Upper lobe of right lung (tissue), 1 donor: ENCODE data around the gene ZNF292. TPM values are rescaled to one million over a fixed set of nuclear protein-coding genes. Genes with fewer than 3 reads are reported as not detected.

Experiments
- ATAC-seq: fragments of 200-7000 bp; cut with Tn5 transposase; one replicate; pipeline ENCODE4 v1.9.1; 2020; ENCODE audit warnings: mild to moderate bottlenecking, moderate library complexity
- DNase-seq: peaks from one replicate; pipeline ENCODE4 v3.0.0-alpha.2; 2020
- H3K27ac ChIP-seq: fragments of 200-600 bp; one replicate; pipeline ENCODE4 v1.8.0; 2022
- H3K27me3 ChIP-seq: fragments of 200-600 bp; one replicate; pipeline ENCODE4 v1.8.0; 2022; ENCODE audit warnings: mild to moderate bottlenecking
- H3K36me3 ChIP-seq: fragments of 200-600 bp; one replicate; pipeline ENCODE4 v1.8.0; 2022
- H3K4me1 ChIP-seq: fragments of 200-600 bp; one replicate; pipeline ENCODE4 v1.8.0; 2022
- H3K4me3 ChIP-seq: fragments of 200-600 bp; one replicate; pipeline ENCODE4 v1.8.0; 2022; ENCODE audit warnings: mild to moderate bottlenecking
- H3K9me3 ChIP-seq: fragments of 200-600 bp; one replicate; pipeline ENCODE4 v1.8.0; 2022
- intact Hi-C: fragments of 100-400 bp; cut with DNase I; formaldehyde crosslinking; loops from one replicate; pipeline ENCODE4 v1.11.0; 2022
- total RNA-seq: library from RNA; stranded (reverse); fragmentation: NEBNext Ultra II Directional; extraction: Animal tissue kit (Norgen Biotek cat#: 25700); gene quantifications from one replicate; pipeline ENCODE4 v1.2.1, GENCODE V29; 2021
- TF ChIP-seq, protein P1 (sequence below): fragments of 200-600 bp; IDR thresholded peaks from one replicate; pipeline ENCODE4 v1.8.0; 2022; ENCODE audit warnings: antibody characterized with exemption
- donor health status: DM: no; HTN: yes; CAD: no; lungs with severe emphysema.

ZNF292 gene
- total RNA-seq, 1 donor from 2014 or later, result 34.0 TPM

DNA sequence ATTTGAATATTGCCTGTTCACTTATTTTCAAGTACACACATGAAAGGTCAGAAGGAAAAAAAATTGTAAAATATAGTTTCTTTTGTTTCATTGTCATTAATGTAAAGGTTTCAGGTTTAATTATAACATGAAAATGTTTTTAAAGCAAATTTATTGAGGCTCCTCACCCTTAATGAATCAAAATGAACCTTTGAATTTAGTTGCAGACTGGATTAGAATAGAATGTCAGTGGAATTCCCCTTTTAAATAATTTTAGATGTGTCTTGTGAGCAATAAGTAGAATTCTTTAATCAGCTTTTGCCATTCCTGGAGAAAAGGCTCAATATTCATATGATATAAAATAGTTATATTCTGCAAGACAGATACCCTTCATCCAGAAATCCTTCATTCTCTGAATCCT, 96.4 kb downstream of the ZNF292 start:
- peaks cover 71% of the 10 kb centered on the region for H3K36me3 ChIP-seq
- H3K4me1 ChIP-seq, result no peaks in the 10 kb centered on the region
- DNase-seq (no peak), ATAC-seq (no peak)
- no peak overlapping the region for H3K4me3 ChIP-seq
- no peaks in the 10 kb centered on the region for H3K9me3 ChIP-seq
- TF ChIP-seq, protein P1, sequence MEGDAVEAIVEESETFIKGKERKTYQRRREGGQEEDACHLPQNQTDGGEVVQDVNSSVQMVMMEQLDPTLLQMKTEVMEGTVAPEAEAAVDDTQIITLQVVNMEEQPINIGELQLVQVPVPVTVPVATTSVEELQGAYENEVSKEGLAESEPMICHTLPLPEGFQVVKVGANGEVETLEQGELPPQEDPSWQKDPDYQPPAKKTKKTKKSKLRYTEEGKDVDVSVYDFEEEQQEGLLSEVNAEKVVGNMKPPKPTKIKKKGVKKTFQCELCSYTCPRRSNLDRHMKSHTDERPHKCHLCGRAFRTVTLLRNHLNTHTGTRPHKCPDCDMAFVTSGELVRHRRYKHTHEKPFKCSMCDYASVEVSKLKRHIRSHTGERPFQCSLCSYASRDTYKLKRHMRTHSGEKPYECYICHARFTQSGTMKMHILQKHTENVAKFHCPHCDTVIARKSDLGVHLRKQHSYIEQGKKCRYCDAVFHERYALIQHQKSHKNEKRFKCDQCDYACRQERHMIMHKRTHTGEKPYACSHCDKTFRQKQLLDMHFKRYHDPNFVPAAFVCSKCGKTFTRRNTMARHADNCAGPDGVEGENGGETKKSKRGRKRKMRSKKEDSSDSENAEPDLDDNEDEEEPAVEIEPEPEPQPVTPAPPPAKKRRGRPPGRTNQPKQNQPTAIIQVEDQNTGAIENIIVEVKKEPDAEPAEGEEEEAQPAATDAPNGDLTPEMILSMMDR, result no peak
- H3K27me3 ChIP-seq, result no peaks in the 10 kb centered on the region
- H3K27ac ChIP-seq, result no peak overlapping the region
- intact Hi-C loops, result loop anchor here (10.0 kb wide), 1 partner anchor 117 kb away; no protein-coding TSS in a partner anchor

GRCh38 chr6:87257046-87257445, 101.7 kb downstream of the ZNF292 start:
- TF ChIP-seq, protein P1, result no peak
- Histone ChIP-seq H3K27ac (no peak overlapping the region), H3K9me3 (no peaks in the 10 kb centered on the region), H3K4me3 (no peak overlapping the region), H3K36me3 (peaks cover 42% of the 10 kb centered on the region), H3K27me3 (no peaks in the 10 kb centered on the region), H3K4me1 (no peaks in the 10 kb centered on the region)
- no peak for ATAC-seq
- intact Hi-C loops, result loop anchor here (10.0 kb wide), 1 partner anchor 122 kb away; no protein-coding TSS in a partner anchor
- DNase-seq, result no peak

DNA sequence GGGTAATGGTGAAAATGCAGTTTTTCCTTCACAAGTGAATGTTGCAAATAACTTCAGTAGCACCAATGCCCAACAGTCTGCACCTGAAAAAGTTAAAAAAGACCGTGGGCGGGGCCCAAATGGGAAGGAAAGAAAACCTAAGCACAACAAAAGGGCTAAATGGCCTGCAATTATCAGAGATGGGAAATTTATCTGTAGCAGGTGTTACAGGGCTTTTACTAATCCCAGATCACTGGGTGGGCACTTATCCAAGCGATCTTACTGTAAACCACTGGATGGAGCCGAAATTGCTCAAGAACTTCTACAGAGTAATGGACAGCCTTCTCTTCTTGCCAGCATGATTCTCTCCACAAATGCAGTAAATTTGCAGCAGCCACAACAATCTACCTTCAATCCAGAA, 102.2 kb downstream of the ZNF292 start:
- Histone ChIP-seq H3K9me3 (no peaks in the 10 kb centered on the region), H3K4me1 (no peaks in the 10 kb centered on the region), H3K27ac (no peak overlapping the region), H3K27me3 (no peaks in the 10 kb centered on the region), H3K4me3 (no peak overlapping the region), H3K36me3 (peaks cover 38% of the 10 kb centered on the region)
- intact Hi-C loops, result loop anchor here (10.0 kb wide), 1 partner anchor 123 kb away; no protein-coding TSS in a partner anchor
- DNase-seq (no peak), ATAC-seq (no peak)
- TF ChIP-seq, protein P1, result no peak

GRCh38 chr6:87257975-87258374, 102.6 kb downstream of the ZNF292 start:
- TF ChIP-seq, protein P1, result no peak
- DNase-seq (no peak), ATAC-seq (no peak)
- Histone ChIP-seq H3K9me3 (no peaks in the 10 kb centered on the region), H3K4me3 (no peak overlapping the region), H3K36me3 (peaks cover 37% of the 10 kb centered on the region), H3K4me1 (no peaks in the 10 kb centered on the region), H3K27me3 (no peaks in the 10 kb centered on the region), H3K27ac (no peak overlapping the region)
- intact Hi-C loops, result loop anchor here (10.0 kb wide), 1 partner anchor 123 kb away; no protein-coding TSS in a partner anchor

DNA sequence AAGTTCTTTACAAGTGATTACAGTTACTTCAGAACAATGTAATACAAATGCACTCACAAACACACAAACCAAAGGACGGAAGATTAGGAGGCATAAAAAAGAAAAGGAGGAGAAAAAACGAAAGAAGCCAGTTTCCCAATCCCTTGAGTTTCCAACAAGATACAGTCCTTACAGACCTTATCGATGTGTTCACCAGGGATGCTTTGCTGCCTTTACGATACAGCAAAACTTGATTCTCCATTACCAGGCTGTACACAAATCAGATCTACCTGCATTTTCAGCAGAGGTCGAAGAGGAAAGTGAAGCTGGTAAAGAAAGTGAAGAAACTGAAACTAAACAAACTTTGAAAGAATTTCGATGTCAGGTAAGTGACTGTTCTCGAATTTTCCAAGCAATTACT, 104.4 kb downstream of the ZNF292 start:
- intact Hi-C loops, result loop anchor here (10.0 kb wide), 1 partner anchor 125 kb away; no protein-coding TSS in a partner anchor
- H3K27ac ChIP-seq, result no peak overlapping the region
- no peaks in the 10 kb centered on the region for H3K9me3 ChIP-seq
- ATAC-seq (no peak), DNase-seq (no peak)
- H3K27me3 ChIP-seq, result no peaks in the 10 kb centered on the region
- TF ChIP-seq, protein P1, result no peak
- no peak overlapping the region for H3K4me3 ChIP-seq
- no peaks in the 10 kb centered on the region for H3K4me1 ChIP-seq
- H3K36me3 ChIP-seq, result peaks cover 21% of the 10 kb centered on the region

GRCh38 chr6:87261534-87261933, 106.2 kb downstream of the ZNF292 start:
- Histone ChIP-seq H3K4me3 (no peak overlapping the region), H3K9me3 (no peaks in the 10 kb centered on the region), H3K27me3 (no peaks in the 10 kb centered on the region), H3K4me1 (no peaks in the 10 kb centered on the region), H3K27ac (no peak overlapping the region), H3K36me3 (peaks cover 4% of the 10 kb centered on the region)
- DNase-seq (no peak), ATAC-seq (no peak)
- TF ChIP-seq, protein P1, result no peak
- intact Hi-C loops, result no loop called here
